Smooth muscle cell (in vitro differentiated cells): ENCODE measurements around the gene EXTL1. TPM values are rescaled to one million over a fixed set of nuclear protein-coding genes. Genes with fewer than 3 reads are reported as not detected.

ENCODE experiments used
- DNase-seq: peaks from one replicate; lab custom pipeline; 2025; ENCODE audit not compliant: unreplicated experiment; lab: John Stamatoyannopoulos, UW
- H2AFZ ChIP-seq: fragments of 200-600 bp; sonication (generic); 2 replicates; pipeline ENCODE4 v1.6.0; 2016; ENCODE audit warnings: antibody characterized with exemption, low read depth, mild to moderate bottlenecking
- H3F3A ChIP-seq: fragments of 200-600 bp; sonication (generic); 2 replicates; pipeline ENCODE4 v1.6.0; 2017; ENCODE audit warnings: antibody characterized with exemption, low read depth
- H3K27ac ChIP-seq: fragments of 200-600 bp; sonication (generic); 2 replicates; pipeline ENCODE4 v1.5.1; 2016; ENCODE audit warnings: low read depth, mild to moderate bottlenecking
- H3K27me3 ChIP-seq: fragments of 200-600 bp; sonication (generic); 2 replicates; pipeline ENCODE4 v1.6.1; 2016; ENCODE audit warnings: low read depth, mild to moderate bottlenecking
- H3K36me3 ChIP-seq: fragments of 200-600 bp; sonication (generic); 2 replicates; pipeline ENCODE4 v1.5.1; 2016; ENCODE audit warnings: low read depth
- H3K4me1 ChIP-seq: fragments of 200-600 bp; sonication (generic); 2 replicates; pipeline ENCODE4 v1.5.1; 2016; ENCODE audit warnings: low read depth
- H3K4me2 ChIP-seq: fragments of 200-600 bp; sonication (generic); 2 replicates; pipeline ENCODE4 v1.6.0; 2016; ENCODE audit warnings: mild to moderate bottlenecking
- H3K4me3 ChIP-seq: fragments of 200-600 bp; sonication (generic); 2 replicates; pipeline ENCODE4 v1.5.1; 2016; ENCODE audit warnings: mild to moderate bottlenecking
- H3K79me2 ChIP-seq: fragments of 200-600 bp; sonication (generic); 2 replicates; pipeline ENCODE4 v1.6.0; 2016; ENCODE audit warnings: low read depth, mild to moderate bottlenecking
- H3K9ac ChIP-seq: fragments of 200-600 bp; sonication (generic); 2 replicates; pipeline ENCODE4 v1.6.0; 2016; ENCODE audit warnings: low read depth
- H3K9me3 ChIP-seq: fragments of 200-600 bp; sonication (generic); replicated peaks from 2 replicates; pipeline ENCODE4 v1.5.1; 2016; ENCODE audit warnings: low read depth
- H4K20me1 ChIP-seq: fragments of 200-600 bp; sonication (generic); 2 replicates; pipeline ENCODE4 v1.6.0; 2016; ENCODE audit warnings: low read depth
- WGBS: methylation state at CpG from one replicate; pipeline ENCODE4 v1.1.7; 2016; ENCODE audit warnings: low lambda C conversion rate; 5-methylcytosine and 5-hydroxymethylcytosine counted together
- polyA plus RNA-seq: library from polyadenylated mRNA; unstranded; fragments of >200 nt; fragmentation: Nextera tagmentation; extraction: Ambion mirVana; gene quantifications from 2 replicates; pipeline ENCODE4 v1.2.1, GENCODE V29; 2016
- total RNA-seq: library from RNA; depleted of rRNA; stranded (reverse); fragments of >200 nt; gene quantifications from 2 replicates; pipeline ENCODE4 v1.2.3, GENCODE V29; 2014
- TF ChIP-seq, protein P1 (sequence below): fragments of 200-600 bp; sonication (generic); IDR thresholded peaks from 2 replicates; pipeline ENCODE4 v1.5.1; 2017; ENCODE audit warnings: borderline replicate concordance, mild to moderate bottlenecking, antibody characterized with exemption; ENCODE audit not compliant: insufficient read depth, poor library complexity, severe bottlenecking

The EXTL1 gene
- total and polyA plus RNA-seq, 2 experiments from 2014 or later = 11.2 to 25.8 TPM

DNA sequence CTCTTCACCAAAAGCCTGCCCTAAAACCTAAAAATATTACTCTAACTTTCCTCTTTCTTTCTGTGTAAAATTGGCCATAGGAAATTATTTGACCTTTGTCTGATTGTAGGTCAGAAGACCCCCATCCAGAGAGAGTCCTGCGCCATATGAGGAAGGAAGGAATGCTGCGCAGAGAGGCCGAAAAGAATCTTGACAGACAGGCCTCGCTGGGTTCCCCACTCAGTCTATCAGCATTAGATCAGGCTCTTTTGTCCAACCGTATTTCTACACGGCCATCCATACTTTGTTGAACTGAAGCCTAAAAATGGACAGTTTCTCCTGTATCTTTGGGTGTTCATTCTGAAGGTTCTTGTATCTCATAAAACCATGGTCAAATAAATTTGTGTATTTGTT lies 28.7 kb downstream of the EXTL1 start:
- H3K27me3 ChIP-seq = peaks cover 38% of the 10 kb centered on the region
- no peaks in the 10 kb centered on the region for H3K9me3 ChIP-seq
- TF ChIP-seq, protein P1, sequence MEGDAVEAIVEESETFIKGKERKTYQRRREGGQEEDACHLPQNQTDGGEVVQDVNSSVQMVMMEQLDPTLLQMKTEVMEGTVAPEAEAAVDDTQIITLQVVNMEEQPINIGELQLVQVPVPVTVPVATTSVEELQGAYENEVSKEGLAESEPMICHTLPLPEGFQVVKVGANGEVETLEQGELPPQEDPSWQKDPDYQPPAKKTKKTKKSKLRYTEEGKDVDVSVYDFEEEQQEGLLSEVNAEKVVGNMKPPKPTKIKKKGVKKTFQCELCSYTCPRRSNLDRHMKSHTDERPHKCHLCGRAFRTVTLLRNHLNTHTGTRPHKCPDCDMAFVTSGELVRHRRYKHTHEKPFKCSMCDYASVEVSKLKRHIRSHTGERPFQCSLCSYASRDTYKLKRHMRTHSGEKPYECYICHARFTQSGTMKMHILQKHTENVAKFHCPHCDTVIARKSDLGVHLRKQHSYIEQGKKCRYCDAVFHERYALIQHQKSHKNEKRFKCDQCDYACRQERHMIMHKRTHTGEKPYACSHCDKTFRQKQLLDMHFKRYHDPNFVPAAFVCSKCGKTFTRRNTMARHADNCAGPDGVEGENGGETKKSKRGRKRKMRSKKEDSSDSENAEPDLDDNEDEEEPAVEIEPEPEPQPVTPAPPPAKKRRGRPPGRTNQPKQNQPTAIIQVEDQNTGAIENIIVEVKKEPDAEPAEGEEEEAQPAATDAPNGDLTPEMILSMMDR = no peak
- no peaks in the 10 kb centered on the region for H4K20me1 ChIP-seq
- no peak overlapping the region for H3K4me3 ChIP-seq
- no peak overlapping the region for H3K4me2 ChIP-seq
- no peaks in the 10 kb centered on the region for H3F3A ChIP-seq
- no peak overlapping the region for H3K27ac ChIP-seq
- H3K4me1 ChIP-seq = peaks cover 9% of the 10 kb centered on the region
- no peaks in the 10 kb centered on the region for H3K36me3 ChIP-seq
- no peaks in the 10 kb centered on the region for H3K79me2 ChIP-seq
- H3K9ac ChIP-seq = no peak overlapping the region
- no peak overlapping the region for H2AFZ ChIP-seq
- 67% methylated on average over 6 of the region's 6 CpGs for WGBS
- DNase-seq = no peak

DNA sequence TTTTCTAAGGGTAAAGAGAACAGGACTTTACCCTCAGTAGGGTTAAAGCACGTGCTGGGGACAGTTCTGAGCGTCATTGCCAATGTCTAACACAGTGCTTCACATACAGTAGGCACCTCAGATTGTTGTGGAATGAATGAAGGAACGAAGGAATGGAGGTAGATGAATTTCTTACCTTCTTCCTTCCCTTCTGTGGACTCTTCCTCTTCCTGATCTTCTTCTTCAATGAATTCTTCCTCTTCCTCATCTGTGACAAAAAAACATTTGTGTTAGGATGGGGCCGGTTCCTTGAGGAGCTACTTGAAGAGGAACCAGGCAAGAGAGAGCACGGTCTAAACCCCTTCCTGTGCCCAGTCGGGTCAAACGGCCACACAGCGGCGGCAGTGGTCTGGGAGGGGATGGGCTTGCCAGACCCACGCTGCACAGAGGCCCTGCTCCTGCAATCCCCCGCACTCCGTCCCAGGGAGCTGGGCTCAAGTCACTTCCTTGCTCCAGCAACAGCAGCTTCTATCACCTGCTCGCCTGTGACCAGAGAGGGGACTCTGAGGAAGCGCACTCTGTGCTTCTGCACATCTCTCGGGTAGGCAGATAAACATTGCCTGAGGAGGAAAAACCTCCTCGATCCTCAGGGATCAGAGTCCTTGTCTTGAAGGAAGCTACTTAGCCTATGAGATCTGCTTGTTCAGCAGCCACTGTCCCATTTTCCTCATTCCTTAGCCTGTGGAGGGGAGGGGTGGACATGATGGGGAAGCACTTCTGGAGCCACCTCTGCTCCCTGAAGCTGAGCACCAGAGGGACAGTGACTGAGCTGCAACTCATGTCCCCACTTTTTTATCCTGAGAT lies 32.4 kb downstream of the EXTL1 start:
- Histone ChIP-seq H4K20me1 (no peaks in the 10 kb centered on the region), H3K9ac (no peak overlapping the region), H3K36me3 (no peaks in the 10 kb centered on the region), H3K27me3 (peaks cover 1% of the 10 kb centered on the region), H3K27ac (no peak overlapping the region), H3K4me3 (no peak overlapping the region), H3K9me3 (no peaks in the 10 kb centered on the region), H3K4me2 (no peak overlapping the region), H3K4me1 (no peaks in the 10 kb centered on the region), H3F3A (no peaks in the 10 kb centered on the region), H3K79me2 (no peaks in the 10 kb centered on the region), H2AFZ (no peak overlapping the region)
- no peak for DNase-seq
- whole genome bisulfite sequencing = 66% methylated on average over 15 of the region's 16 CpGs
- TF ChIP-seq, protein P1 = no peak

DNA sequence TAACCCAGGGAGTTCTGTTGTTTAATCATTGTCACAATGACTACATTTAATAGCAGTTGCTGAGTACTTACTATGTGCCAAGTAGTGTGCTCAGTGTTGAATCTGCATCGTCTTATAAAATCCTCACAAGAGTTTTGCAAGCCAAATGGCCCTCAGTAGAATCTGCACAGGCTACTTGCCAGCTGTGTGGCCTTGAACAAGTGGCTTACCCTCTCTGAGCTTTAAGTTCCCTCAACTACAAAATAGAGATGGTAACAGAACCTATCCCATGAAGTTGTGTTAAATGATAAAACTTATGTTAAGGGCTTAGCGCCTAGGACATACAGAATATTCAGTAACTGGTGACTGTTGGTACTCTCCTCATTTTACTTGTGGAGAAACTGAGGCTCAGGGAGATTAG lies 33.5 kb downstream of the EXTL1 start:
- Histone ChIP-seq H3K27ac (no peak overlapping the region), H2AFZ (no peak overlapping the region), H3K4me2 (no peak overlapping the region), H3K4me3 (no peak overlapping the region), H4K20me1 (no peaks in the 10 kb centered on the region), H3K27me3 (no peaks in the 10 kb centered on the region), H3F3A (no peaks in the 10 kb centered on the region), H3K36me3 (no peaks in the 10 kb centered on the region), H3K4me1 (no peaks in the 10 kb centered on the region), H3K9ac (no peak overlapping the region), H3K9me3 (no peaks in the 10 kb centered on the region), H3K79me2 (no peaks in the 10 kb centered on the region)
- WGBS = 95% methylated on average over 2 of the region's 2 CpGs
- TF ChIP-seq, protein P1 = no peak
- DNase-seq = no peak

DNA sequence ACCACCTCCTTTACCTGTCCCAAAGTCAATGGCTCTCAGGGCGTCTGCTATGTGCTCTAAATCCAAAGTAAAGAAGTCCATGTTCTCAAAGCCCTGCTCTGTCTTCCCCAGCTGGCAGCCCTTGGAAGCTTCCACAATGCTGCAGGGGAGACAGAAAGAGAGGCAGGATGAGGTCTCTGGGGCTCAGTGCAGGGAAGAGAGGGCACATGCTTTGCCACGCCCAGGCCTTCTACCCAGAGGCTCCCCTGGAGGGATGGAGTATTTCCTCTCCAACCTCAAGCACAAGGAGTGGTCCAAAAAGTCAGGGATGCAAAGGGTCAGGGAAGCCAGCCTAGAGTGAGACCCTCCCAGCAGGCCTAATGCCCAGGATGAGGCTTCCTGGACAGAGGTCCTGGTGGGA lies 35.6 kb downstream of the EXTL1 start:
- no peak overlapping the region for H3K4me2 ChIP-seq
- no peak overlapping the region for H3K4me3 ChIP-seq
- H4K20me1 ChIP-seq = no peaks in the 10 kb centered on the region
- WGBS = 97% methylated on average over 2 of the region's 2 CpGs
- no peaks in the 10 kb centered on the region for H3K36me3 ChIP-seq
- no peaks in the 10 kb centered on the region for H3K9me3 ChIP-seq
- H3K79me2 ChIP-seq = no peaks in the 10 kb centered on the region
- no peaks in the 10 kb centered on the region for H3K4me1 ChIP-seq
- H3K9ac ChIP-seq = no peak overlapping the region
- no peaks in the 10 kb centered on the region for H3F3A ChIP-seq
- no peak overlapping the region for H3K27ac ChIP-seq
- no peaks in the 10 kb centered on the region for H3K27me3 ChIP-seq
- TF ChIP-seq, protein P1 = no peak
- no peak for DNase-seq
- H2AFZ ChIP-seq = no peak overlapping the region
